ENCODE data around the gene PHF5A. TPM values are rescaled to one million over a fixed set of nuclear protein-coding genes. Genes with fewer than 3 reads are reported as not detected.

The PHF5A gene
- total RNA-seq, 1 donor = 38.4 TPM

DNA sequence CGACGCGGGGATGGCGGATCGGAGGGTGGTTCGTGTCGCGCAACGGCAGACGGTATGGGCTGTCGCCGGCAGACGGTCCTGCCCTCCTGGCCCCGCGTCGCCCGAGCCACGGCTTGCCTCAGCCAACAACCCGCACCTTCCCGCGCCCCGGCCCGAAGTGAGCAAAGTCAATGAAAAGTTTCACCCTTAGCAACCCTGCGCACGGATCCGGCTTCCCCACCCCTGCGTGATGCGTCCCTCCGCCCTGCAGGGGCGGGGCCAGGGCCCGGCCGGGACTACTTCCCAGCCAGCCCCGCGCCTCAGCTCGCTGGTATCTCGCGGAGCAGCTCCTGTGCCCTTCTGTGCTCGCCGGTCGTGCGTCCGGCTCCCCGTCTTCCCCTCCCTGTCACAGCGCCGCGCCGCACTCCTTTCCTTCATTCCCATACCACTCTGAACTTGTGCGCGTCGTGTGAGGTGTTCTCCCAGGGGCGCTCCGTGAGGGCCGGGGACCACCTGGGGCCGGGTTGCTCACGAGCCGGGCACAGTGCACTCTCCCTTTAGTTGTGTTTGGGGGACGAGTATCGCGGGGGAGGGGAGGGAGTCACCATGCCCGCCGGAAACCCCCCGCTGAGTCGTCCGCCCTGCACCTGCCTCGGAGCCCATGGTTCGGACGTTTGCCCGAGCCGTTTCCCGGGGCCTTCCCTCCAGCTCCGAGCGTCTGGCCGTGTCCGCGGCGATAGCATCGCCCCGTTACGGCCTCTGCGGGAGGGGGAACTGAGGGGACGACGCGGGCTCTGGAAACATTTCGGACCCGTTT, 21.7 kb downstream of the PHF5A start, which contains the start of gene TOB2:
TOB2 (minus strand) TSS at position 163 of the 796 bp plus-strand sequence. CDS start 9,456 bp downstream, outside the sequence.
- peaks cover 21% of the 10 kb centered on the region for H3K4me1 ChIP-seq (ENCODE audit: insufficient read depth, low read length)
- peak within 1 kb of the TSS; percentile 81 for H2AFZ ChIP-seq (ENCODE audit: low read length)
- peaks cover 48% of the 10 kb centered on the region for H3K79me2 ChIP-seq (ENCODE audit: insufficient read depth, low read length)
- peak within 1 kb of the TSS; percentile 98 for H3K27ac ChIP-seq (ENCODE audit: low read depth, low read length)
- DNase-seq (ENCODE audit: insufficient read length, low spot score, missing footprints) = peak; percentile 94
- peaks cover 35% of the 10 kb centered on the region for H4K20me1 ChIP-seq (ENCODE audit: insufficient read depth, low read length)
- H3K27me3 ChIP-seq (ENCODE audit: insufficient read depth, low read length) = no peaks in the 10 kb centered on the region
- H3K9me3 ChIP-seq (ENCODE audit: low read depth, low read length) = no peaks in the 10 kb centered on the region
- H3K4me3 ChIP-seq (ENCODE audit: insufficient read depth, low read length) = peak within 1 kb of the TSS; percentile 88
- peak within 1 kb of the TSS; percentile 94 for H3K4me2 ChIP-seq (ENCODE audit: insufficient read depth, low read length)
- no peak for TF ChIP-seq CTCF (IDR thresholded peaks at IDR 0.05; ENCODE audit: extremely low read depth, low read depth, low read length)
- peaks cover 13% of the 10 kb centered on the region for H3K36me3 ChIP-seq (ENCODE audit: insufficient read depth, low read length)

GRCh38 chr22:41446057-41446501, 22.4 kb downstream of the PHF5A start:
- H3K79me2 ChIP-seq (ENCODE audit: insufficient read depth, low read length) = peaks cover 56% of the 10 kb centered on the region
- H3K27me3 ChIP-seq (ENCODE audit: insufficient read depth, low read length) = no peaks in the 10 kb centered on the region
- TF ChIP-seq CTCF (IDR thresholded peaks at IDR 0.05; ENCODE audit: extremely low read depth, low read depth, low read length) = no peak
- H3K4me2 ChIP-seq (ENCODE audit: insufficient read depth, low read length) = peak overlapping the region; percentile 94
- H3K4me3 ChIP-seq (ENCODE audit: insufficient read depth, low read length) = peak overlapping the region; percentile 88
- H2AFZ ChIP-seq (ENCODE audit: low read length) = no peak overlapping the region
- DNase-seq (ENCODE audit: insufficient read length, low spot score, missing footprints) = peak; percentile 36
- peaks cover 13% of the 10 kb centered on the region for H3K36me3 ChIP-seq (ENCODE audit: insufficient read depth, low read length)
- H3K4me1 ChIP-seq (ENCODE audit: insufficient read depth, low read length) = peaks cover 21% of the 10 kb centered on the region
- H4K20me1 ChIP-seq (ENCODE audit: insufficient read depth, low read length) = peaks cover 36% of the 10 kb centered on the region
- no peaks in the 10 kb centered on the region for H3K9me3 ChIP-seq (ENCODE audit: low read depth, low read length)
- H3K27ac ChIP-seq (ENCODE audit: low read depth, low read length) = peak overlapping the region; percentile 98

DNA sequence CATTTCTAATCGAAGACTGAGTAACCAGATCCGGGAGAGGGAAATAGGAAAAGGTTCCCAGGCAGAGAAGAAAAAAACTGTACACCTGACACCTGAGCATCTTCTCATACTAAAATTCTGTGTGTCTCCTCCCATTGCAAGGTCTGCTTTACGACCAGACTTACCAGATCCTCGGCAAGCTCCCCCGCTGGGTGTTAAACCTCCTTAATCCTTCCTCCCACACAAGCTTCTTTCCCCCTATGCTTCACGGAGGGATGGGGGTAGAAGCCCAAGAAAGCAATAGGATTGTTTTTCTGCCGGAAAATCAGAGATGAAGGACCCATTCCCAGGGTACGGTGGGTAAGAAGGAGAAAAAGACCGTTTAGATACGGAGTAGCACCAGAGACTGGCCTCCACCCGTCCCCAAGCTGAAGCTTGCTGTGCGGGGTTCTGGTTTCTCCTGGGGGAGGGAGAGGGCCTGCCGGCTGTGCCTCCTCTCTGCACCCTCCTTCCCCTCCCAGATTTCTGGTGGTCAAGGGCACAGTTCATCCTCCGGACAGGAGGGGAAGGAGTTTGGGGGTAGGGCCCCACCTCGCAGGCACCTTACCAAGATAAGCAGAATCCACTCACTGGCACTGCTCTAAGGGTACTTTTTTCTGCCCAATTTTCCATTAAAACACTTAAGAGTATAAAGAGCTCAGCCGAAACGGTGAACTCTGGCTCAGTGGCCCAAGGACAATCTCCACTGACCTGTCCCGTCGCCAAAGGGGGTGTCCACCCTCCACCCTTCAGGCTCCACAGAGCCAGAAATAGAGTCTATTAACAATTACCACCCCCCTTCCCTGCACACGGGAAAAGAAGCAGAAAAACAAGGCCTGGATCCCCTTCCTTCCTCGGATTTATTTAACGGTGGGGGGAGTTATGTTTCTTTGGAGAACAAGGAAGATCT, 23.1 kb downstream of the PHF5A start:
- DNase-seq (ENCODE audit: insufficient read length, low spot score, missing footprints) = no peak
- H4K20me1 ChIP-seq (ENCODE audit: insufficient read depth, low read length) = peaks cover 42% of the 10 kb centered on the region
- H3K4me3 ChIP-seq (ENCODE audit: insufficient read depth, low read length) = peak overlapping the region; percentile 88
- peaks cover 63% of the 10 kb centered on the region for H3K79me2 ChIP-seq (ENCODE audit: insufficient read depth, low read length)
- H3K36me3 ChIP-seq (ENCODE audit: insufficient read depth, low read length) = peaks cover 16% of the 10 kb centered on the region
- no peak for TF ChIP-seq CTCF (IDR thresholded peaks at IDR 0.05; ENCODE audit: extremely low read depth, low read depth, low read length)
- peaks cover 21% of the 10 kb centered on the region for H3K4me1 ChIP-seq (ENCODE audit: insufficient read depth, low read length)
- H3K27ac ChIP-seq (ENCODE audit: low read depth, low read length) = peak overlapping the region; percentile 98
- no peaks in the 10 kb centered on the region for H3K27me3 ChIP-seq (ENCODE audit: insufficient read depth, low read length)
- H3K4me2 ChIP-seq (ENCODE audit: insufficient read depth, low read length) = peak overlapping the region; percentile 94
- H2AFZ ChIP-seq (ENCODE audit: low read length) = no peak overlapping the region
- no peaks in the 10 kb centered on the region for H3K9me3 ChIP-seq (ENCODE audit: low read depth, low read length)

Measured in osteoblast (primary cell).